H1 (cell line): Measurements from ENCODE around the gene PAQR4. TPM values are rescaled to one million over a fixed set of nuclear protein-coding genes. Genes with fewer than 3 reads are reported as not detected.
A peak's percentile ranks its signal among the peaks of the same experiment; 100 is the strongest.

Source experiments
- CTCF ChIA-PET: fragments of 300-600 bp; sonication (Branson Sonifier 250); formaldehyde crosslinking; loops from one replicate; lab custom pipeline; 2021; ENCODE audit not compliant: partially characterized antibody; lab: Charles Lee
- POLR2A ChIA-PET: fragments of 300-600 bp; sonication (Branson Sonifier 250); formaldehyde crosslinking; loops from one replicate; lab custom pipeline; 2021; ENCODE audit warnings: inconsistent platforms; ENCODE audit not compliant: partially characterized antibody; lab: Charles Lee
- DNase-seq, 2 experiments: peaks; one replicate each; pipeline versions ENCODE4 v3.0.0 to v3.0.0-alpha.2; 2010 to 2022; ENCODE audit warnings: low spot score in 2 of 2, low read depth in 1 of 2, mixed read lengths in 1 of 2
- FAIRE-seq: peaks from 2 replicates; lab custom pipeline; 2011; peaks lifted over from hg19 to GRCh38; lab: Jason Lieb, UNC
- H2AFZ ChIP-seq: 2 replicates; pipeline ENCODE4 v1.8.1; 2012; ENCODE audit warnings: low read length, inconsistent platforms
- H2AK5ac ChIP-seq: 2 replicates; pipeline ENCODE4 v1.6.1; 2013; ENCODE audit warnings: low read depth, low read length
- H2BK120ac ChIP-seq: replicated peaks from 2 replicates; pipeline ENCODE3; 2013; ENCODE audit warnings: low read depth, low read length, inconsistent platforms
- H2BK12ac ChIP-seq: 2 replicates; pipeline ENCODE4 v1.6.1; 2013; ENCODE audit warnings: low read depth, low read length
- H2BK15ac ChIP-seq: 2 replicates; pipeline ENCODE4 v1.6.1; 2013; ENCODE audit warnings: low read length
- H2BK20ac ChIP-seq: 2 replicates; pipeline ENCODE4 v1.6.1; 2013; ENCODE audit warnings: low read length
- H2BK5ac ChIP-seq: 2 replicates; pipeline ENCODE4 v1.6.1; 2013; ENCODE audit warnings: low read depth, low read length
- H3K14ac ChIP-seq: 2 replicates; pipeline ENCODE4 v1.6.1; 2013; ENCODE audit warnings: inconsistent platforms; ENCODE audit not compliant: insufficient read length
- H3K18ac ChIP-seq: 2 replicates; pipeline ENCODE4 v1.6.1; 2013; ENCODE audit warnings: low read length; ENCODE audit errors: extremely low read depth
- H3K23ac ChIP-seq: 2 replicates; pipeline ENCODE4 v1.6.1; 2013; ENCODE audit warnings: inconsistent platforms; ENCODE audit not compliant: insufficient read length
- H3K23me2 ChIP-seq: 2 replicates; pipeline ENCODE4 v1.6.1; 2013; ENCODE audit warnings: low read depth, low read length
- H3K27ac ChIP-seq: 2 replicates; pipeline ENCODE4 v1.6.1; 2011; ENCODE audit warnings: low read depth, low read length, inconsistent platforms
- H3K27me3 ChIP-seq, 4 experiments: replicated peaks in 1 of 4; 1 replicate in 1 of 4; 2 replicates in 3 of 4; pipeline versions ENCODE4 v1.6.1 to v1.8.1; 2011 to 2013; ENCODE audit warnings: low read length in 3 of 4, mild to moderate bottlenecking in 3 of 4, inconsistent platforms in 2 of 4, mixed read lengths in 2 of 4, moderate library complexity in 1 of 4; ENCODE audit not compliant: control insufficient read depth in 3 of 4, insufficient read depth in 3 of 4; ENCODE audit errors: extremely low read depth in 1 of 4
- H3K36me3 ChIP-seq, 4 experiments: 2 replicates each; pipeline versions ENCODE4 v1.6.1 to v1.8.1; 2011 to 2013; ENCODE audit warnings: mild to moderate bottlenecking in 4 of 4, low read length in 3 of 4, moderate library complexity in 2 of 4, control low read depth in 1 of 4, inconsistent platforms in 1 of 4; ENCODE audit not compliant: insufficient read depth in 4 of 4, control insufficient read depth in 2 of 4
- H3K4ac ChIP-seq: replicated peaks from 2 replicates; pipeline ENCODE3; 2013; ENCODE audit warnings: low read length, low read depth, mixed read lengths, inconsistent platforms; ENCODE audit not compliant: insufficient read length
- H3K4me1 ChIP-seq, 4 experiments: replicated peaks in 1 of 4; 1 replicate in 1 of 4; 2 replicates in 3 of 4; pipeline versions ENCODE4 v1.6.1 to v1.8.1; 2011 to 2013; ENCODE audit warnings: low read length in 3 of 4, inconsistent platforms in 2 of 4, mixed read lengths in 1 of 4; ENCODE audit not compliant: insufficient read depth in 4 of 4, control insufficient read depth in 3 of 4
- H3K4me2 ChIP-seq, 2 experiments: 2 replicates each; pipeline versions ENCODE4 v1.6.1 to v1.8.1; 2011 to 2013; ENCODE audit warnings: low read depth in 2 of 2, low read length in 2 of 2, control low read depth in 1 of 2, inconsistent platforms in 1 of 2, mild to moderate bottlenecking in 1 of 2; ENCODE audit not compliant: insufficient read depth in 1 of 2
- H3K4me3 ChIP-seq, 4 experiments: fragments of 200-600, 300-600 bp in 1 of 4; sonication (generic), shearing (Covaris generic), sonication (Bioruptor Twin) in 1 of 4; 2 replicates each; pipeline versions ENCODE4 v1.5.1 to v1.8.1; 2011 to 2016; ENCODE audit warnings: low read length in 4 of 4, low read depth in 3 of 4, control low read depth in 2 of 4, inconsistent platforms in 2 of 4, mild to moderate bottlenecking in 2 of 4, mixed read lengths in 1 of 4, moderate library complexity in 1 of 4; ENCODE audit not compliant: insufficient read depth in 2 of 4; ENCODE audit errors: extremely low read depth in 1 of 4
- H3K56ac ChIP-seq: replicated peaks from 2 replicates; pipeline ENCODE3; 2013; ENCODE audit warnings: low read depth, mild to moderate bottlenecking, mixed read lengths, low read length, inconsistent platforms; ENCODE audit not compliant: insufficient read length
- H3K79me1 ChIP-seq: 2 replicates; pipeline ENCODE4 v1.6.1; 2013; ENCODE audit warnings: low read depth, low read length, control low read depth
- H3K79me2 ChIP-seq, 2 experiments: 2 replicates each; pipeline versions ENCODE4 v1.6.1 to v1.8.1; 2012 to 2013; ENCODE audit warnings: low read length in 2 of 2, mild to moderate bottlenecking in 2 of 2, inconsistent platforms in 1 of 2; ENCODE audit not compliant: insufficient read depth in 2 of 2, control insufficient read depth in 1 of 2
- H3K9ac ChIP-seq, 4 experiments: replicated peaks in 1 of 4; 1 replicate in 1 of 4; 2 replicates in 3 of 4; pipeline versions ENCODE4 v1.6.1 to v1.8.1; 2011 to 2013; ENCODE audit warnings: low read depth in 3 of 4, low read length in 3 of 4, control low read depth in 2 of 4, mild to moderate bottlenecking in 2 of 4, moderate library complexity in 2 of 4, inconsistent platforms in 1 of 4; ENCODE audit errors: extremely low read depth in 1 of 4
- H3K9me3 ChIP-seq, 2 experiments: 2 replicates each; pipeline versions ENCODE4 v1.6.1 to v1.8.1; 2012 to 2013; ENCODE audit warnings: mild to moderate bottlenecking in 2 of 2, moderate library complexity in 2 of 2, control low read depth in 1 of 2, inconsistent platforms in 1 of 2, low read depth in 1 of 2, low read length in 1 of 2, mixed read lengths in 1 of 2; ENCODE audit not compliant: insufficient read depth in 2 of 2
- H4K20me1 ChIP-seq, 2 experiments: replicated peaks in 1 of 2; 2 replicates each; pipeline versions ENCODE3 to v1.8.1; 2011 to 2013; ENCODE audit warnings: inconsistent platforms in 2 of 2, low read length in 2 of 2, mild to moderate bottlenecking in 1 of 2; ENCODE audit not compliant: insufficient read depth in 2 of 2, control insufficient read depth in 1 of 2
- H4K5ac ChIP-seq: 2 replicates; pipeline ENCODE4 v1.6.1; 2013; ENCODE audit warnings: low read length, low read depth, mixed read lengths, inconsistent platforms; ENCODE audit not compliant: insufficient read length
- H4K8ac ChIP-seq: 2 replicates; pipeline ENCODE4 v1.8.0; 2013; ENCODE audit warnings: mild to moderate bottlenecking, moderate library complexity, low read length, inconsistent platforms; ENCODE audit not compliant: insufficient read depth; ENCODE audit errors: extremely low read depth
- H4K91ac ChIP-seq: replicated peaks from 2 replicates; pipeline ENCODE3; 2013; ENCODE audit warnings: low read length, mixed read lengths, inconsistent platforms; ENCODE audit not compliant: insufficient read length
- BCL11A ChIP-seq, 2 experiments: IDR thresholded peaks; one replicate each; pipeline ENCODE4 v1.6.1; 2011; ENCODE audit warnings: low read depth in 2 of 2, low read length in 2 of 2, mild to moderate bottlenecking in 2 of 2
- BRCA1 ChIP-seq: IDR thresholded peaks from 2 replicates; pipeline ENCODE4 v1.6.1; 2012; ENCODE audit warnings: low read depth, low read length, improper control_type of control experiment
- CTBP2 ChIP-seq: IDR thresholded peaks from 2 replicates; pipeline ENCODE4 v1.7.0; 2011; ENCODE audit warnings: borderline replicate concordance, mild to moderate bottlenecking, moderate library complexity, mixed read lengths, low read length; ENCODE audit not compliant: insufficient read depth, insufficient read length
- E2F6 ChIP-seq: IDR thresholded peaks from 2 replicates; pipeline ENCODE4 v1.6.1; 2012; ENCODE audit warnings: inconsistent platforms
- HDAC6 ChIP-seq: IDR thresholded peaks from one replicate; pipeline ENCODE4 v1.7.1; 2012; ENCODE audit warnings: low read depth, mild to moderate bottlenecking, inconsistent platforms, low read length, moderate library complexity
- KDM1A ChIP-seq: fragments of 200-600, 300-600 bp; sonication (generic); IDR thresholded peaks from 2 replicates; pipeline ENCODE4 v1.7.1; 2016; ENCODE audit warnings: mild to moderate bottlenecking, low read length, borderline replicate concordance
- POLR2AphosphoS5 ChIP-seq: IDR thresholded peaks from 2 replicates; pipeline ENCODE4 v1.6.1; 2011; ENCODE audit warnings: low read depth, low read length
- POU5F1 ChIP-seq: IDR thresholded peaks from 2 replicates; pipeline ENCODE4 v1.6.1; 2011; ENCODE audit warnings: low read depth, mild to moderate bottlenecking, low read length, moderate library complexity
- RNF2 ChIP-seq: fragments of 200-900, 300-1000 bp; sonication (generic); IDR thresholded peaks from 2 replicates; pipeline ENCODE4 v1.7.1; 2016; ENCODE audit warnings: borderline replicate concordance, low read depth, mild to moderate bottlenecking, antibody characterized with exemption, low read length; ENCODE audit not compliant: poor library complexity, severe bottlenecking; ENCODE audit errors: missing control alignments
- SUZ12 ChIP-seq: fragments of 200-600 bp; sonication (generic); IDR thresholded peaks from 2 replicates; pipeline ENCODE4 v1.6.1; 2012; ENCODE audit warnings: mild to moderate bottlenecking, inconsistent platforms, low read length, moderate library complexity, mixed read lengths
- WGBS, 2 experiments: shearing (Covaris generic) in 1 of 2; methylation state at CpG; one replicate each; pipeline versions ENCODE4 v1.1.6 to v1.1.7; 2013 to 2015; ENCODE audit warnings: low lambda C conversion rate in 2 of 2, mixed read lengths in 2 of 2, inconsistent platforms in 1 of 2, low coverage in 1 of 2, missing lambda C conversion rate in 1 of 2; ENCODE audit not compliant: insufficient replicate concordance in 2 of 2, insufficient coverage in 1 of 2, insufficient read length in 1 of 2; ENCODE audit errors: extremely low coverage in 1 of 2, missing lambda C conversion rate in 1 of 2; 5-methylcytosine and 5-hydroxymethylcytosine counted together
- polyA plus RNA-seq, 7 experiments: library from polyadenylated mRNA; depleted of rRNA in 3 of 7; stranded (reverse) in 5 of 7; unstranded in 2 of 7; fragments of >200 nt in 5 of 7; fragments of 200-250 nt in 2 of 7; gene quantifications; 1 replicate in 5 of 7; 2 replicates in 1 of 7; 4 replicates in 1 of 7; pipeline versions ENCODE4 v1.2.1 to v1.2.3, GENCODE V29; 2011 to 2013; ENCODE audit warnings: missing spikeins in 2 of 7, mixed read lengths in 2 of 7
- total RNA-seq: library from RNA; stranded (reverse); fragmentation: NEBNext Ultra II Directional; extraction: Animal tissue kit (Norgen Biotek cat#: 25700); gene quantifications from 2 replicates; pipeline ENCODE4 v1.2.1, GENCODE V29; 2021
- TF ChIP-seq, protein P1 (sequence below): IDR thresholded peaks from 2 replicates; pipeline ENCODE4 v1.6.1; 2011; ENCODE audit warnings: low read depth, mild to moderate bottlenecking, low read length; ENCODE audit not compliant: insufficient read depth

Gene PAQR4
- total and polyA plus RNA-seq, 2 of the 8 experiments (the other 6 are each of a cell fraction or from before 2014, with no cell fraction given): 28.2 to 34.6 TPM

- ChIA-PET POLR2A (interaction anchor here (0.6 to 15.2 kb wide), 10 partner anchors 9 to 146 kb away, joined by 3 to 200 read pairs (median 4); partner anchors contain the start of genes CLDN6, HCFC1R1, PAQR4 and THOC6), CTCF (interaction anchor here (0.7 to 5.2 kb wide), 5 partner anchors 13 to 40 kb away, joined by 3 to 24 read pairs (median 3); partner anchors contain the start of gene CLDN6)
- H4K91ac ChIP-seq: peak overlapping the region; percentile 65
- H2BK15ac ChIP-seq: no peak overlapping the region
- no peak overlapping the region for H2BK120ac ChIP-seq
- H3K4me2 ChIP-seq: no peak overlapping the region
- H3K27me3 ChIP-seq: no peaks in the 10 kb centered on the region; a peak in 1 of 7 replicates
- peak overlapping the region; percentile 75; the same call in 1 of the 2 replicates for H2AK5ac ChIP-seq
- H3K79me2 ChIP-seq: no peaks in the 10 kb centered on the region
- H3K9me3 ChIP-seq: no peaks in the 10 kb centered on the region
- FAIRE-seq: no peak
- no peak overlapping the region for H3K9ac ChIP-seq
- no peak for DNase-seq
- H3K79me1 ChIP-seq: no peaks in the 10 kb centered on the region
- no peak overlapping the region for H3K4ac ChIP-seq
- peaks cover 0 to 28% (median 20%) of the 10 kb centered on the region in 4 experiments; a peak in 6 of 7 replicates for H3K4me1 ChIP-seq
- H3K23ac ChIP-seq: no peak overlapping the region
- H3K4me3 ChIP-seq: no peak overlapping the region
- no peaks in the 10 kb centered on the region for H3K36me3 ChIP-seq
- H3K27ac ChIP-seq: no peak overlapping the region
- no peak overlapping the region for H4K5ac ChIP-seq
- no peak overlapping the region for H4K8ac ChIP-seq
- H2AFZ ChIP-seq: no peak overlapping the region
- H3K14ac ChIP-seq: no peak overlapping the region
- H3K23me2 ChIP-seq: no peaks in the 10 kb centered on the region; the same call in 1 of the 2 replicates
- H3K56ac ChIP-seq: no peak overlapping the region
- H2BK20ac ChIP-seq: peak overlapping the region; percentile 32; the same call in 1 of the 2 replicates
- 0 out of 2 replicates have a peak overlapping the region, but pooled peaks have one; percentile 50 for H2BK12ac ChIP-seq
- H2BK5ac ChIP-seq: no peak overlapping the region
- no peak overlapping the region; the same call in 1 of the 2 replicates for H3K18ac ChIP-seq
- no peaks in the 10 kb centered on the region for H4K20me1 ChIP-seq
- WGBS, 2 experiments: 97% methylated on average over 4 of the region's 8 CpGs; no CpG with 5 or more reads in 1 of the 2 experiments
- TF ChIP-seq POLR2AphosphoS5 (no peak), BRCA1 (no peak), CTBP2 (no peak), POU5F1 (no peak), RNF2 (no peak), BCL11A (IDR thresholded peaks at IDR 0.05; ENCODE audit: low read depth in 2 of 2, low read length in 2 of 2) (no peak), SUZ12 (no peak), HDAC6 (no peak), E2F6 (no peak), KDM1A (no peak)
- TF ChIP-seq, protein P1, sequence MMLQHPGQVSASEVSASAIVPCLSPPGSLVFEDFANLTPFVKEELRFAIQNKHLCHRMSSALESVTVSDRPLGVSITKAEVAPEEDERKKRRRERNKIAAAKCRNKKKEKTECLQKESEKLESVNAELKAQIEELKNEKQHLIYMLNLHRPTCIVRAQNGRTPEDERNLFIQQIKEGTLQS: no peak
Observed at GRCh38 chr16:2988590-2989099, 19.5 kb downstream of the PAQR4 start.
